GM13977 (cell line): Measurements from ENCODE around the gene PIEZO1.
A peak's percentile ranks its signal among the peaks of the same experiment; 100 is the strongest.

Experiments used
- DNase-seq: peaks from one replicate; pipeline ENCODE4 v3.0.0; 2012; ENCODE audit warnings: low spot score
- CTCF ChIP-seq: IDR thresholded peaks from 2 replicates; pipeline ENCODE4 v1.5.1; 2012; ENCODE audit warnings: mild to moderate bottlenecking, control low read depth; ENCODE audit not compliant: insufficient read depth; ENCODE audit errors: extremely low read depth, missing control alignments
- in situ Hi-C: fragments of 300-500 bp; cut with MboI; formaldehyde crosslinking; loops from one replicate; pipeline ENCODE4 v1.12.0; 2022; ENCODE audit warnings: low sequenced_read_pairs, low pct_unique_long_range_greater_than_20kb, mixed read lengths, inconsistent platforms; ENCODE audit not compliant: unreplicated experiment

Gene PIEZO1

GRCh38 chr16:88771294-88771772, 13.7 kb downstream of the PIEZO1 start:
- in situ Hi-C loops, result no loop called here
- TF ChIP-seq CTCF, result no peak
- no peak for DNase-seq

- DNase-seq, result no peak
- in situ Hi-C loops, result no loop called here
- no peak for TF ChIP-seq CTCF
These were observed 14.3 kb downstream of the PIEZO1 start for GRCh38 chr16:88770461-88771293.

GRCh38 chr16:88769617-88770460, 15.2 kb downstream of the PIEZO1 start:
- DNase-seq, result peak; percentile 87
- in situ Hi-C loops, result no loop called here
- TF ChIP-seq CTCF, result no peak

- no peak for TF ChIP-seq CTCF
- in situ Hi-C loops, result no loop called here
- no peak for DNase-seq
These were observed 16.8 kb downstream of the PIEZO1 start for GRCh38 chr16:88768071-88768783.

- in situ Hi-C loops, result no loop called here
- TF ChIP-seq CTCF, result no peak
- DNase-seq, result no peak
These were observed 17.4 kb downstream of the PIEZO1 start for GRCh38 chr16:88767546-88768070.

- in situ Hi-C loops, result no loop called here
- no peak for TF ChIP-seq CTCF
- no peak for DNase-seq
These were observed 18.0 kb downstream of the PIEZO1 start for GRCh38 chr16:88766975-88767374.
